ENCODE data around the gene CORO6.

The CORO6 gene

GRCh38 chr17:29566473-29567303 lies 56.0 kb downstream of the CORO6 start, which contains the start of gene ABHD15:
Gene ABHD15, minus strand, starts transcription at chr17:29567037. Its CDS starts 71 bp downstream, at chr17:29566966.
- FAIRE-seq (no peak), DNase-seq (ENCODE audit: low spot score) (peak; percentile 83)

- DNase-seq (ENCODE audit: low spot score) (peak; percentile 65), FAIRE-seq (no peak)
Measured at GRCh38 chr17:29565643-29566472, 56.9 kb downstream of the CORO6 start.
